GM23338 (cell line): ENCODE results near the gene LCE2C. TPM values are rescaled to one million over a fixed set of nuclear protein-coding genes. Genes with fewer than 3 reads are reported as not detected.

Experiments used
- ATAC-seq: fragments of 200-7000 bp; cut with Tn5 transposase; 3 replicates; pipeline ENCODE4 v1.9.1; 2020
- DNase-seq: peaks from one replicate; pipeline ENCODE4 v3.0.0-alpha.2; 2015; ENCODE audit warnings: low spot score
- H2AFZ ChIP-seq: fragments of 200-600 bp; sonication (generic); 2 replicates; pipeline ENCODE4 v1.8.0; 2016; ENCODE audit warnings: antibody characterized with exemption, mild to moderate bottlenecking, moderate library complexity
- H3F3A ChIP-seq: fragments of 200-600 bp; sonication (generic); replicated peaks from 2 replicates; pipeline ENCODE4 v1.8.0; 2017; ENCODE audit warnings: antibody characterized with exemption, mixed run types, low read depth
- H3K27ac ChIP-seq: fragments of 200-600 bp; sonication (generic); 2 replicates; pipeline ENCODE4 v1.6.1; 2016; ENCODE audit warnings: low read depth
- H3K27me3 ChIP-seq: fragments of 200-600 bp; sonication (generic); 2 replicates; pipeline ENCODE4 v1.8.0; 2016; ENCODE audit warnings: mild to moderate bottlenecking, mixed run types, moderate library complexity; ENCODE audit not compliant: insufficient read depth
- H3K36me3 ChIP-seq: fragments of 200-600 bp; sonication (generic); 2 replicates; pipeline ENCODE4 v1.8.0; 2016; ENCODE audit warnings: mild to moderate bottlenecking; ENCODE audit not compliant: insufficient read depth
- H3K4me1 ChIP-seq: fragments of 200-600 bp; sonication (generic); 2 replicates; pipeline ENCODE4 v1.8.0; 2016; ENCODE audit warnings: mild to moderate bottlenecking, moderate library complexity; ENCODE audit not compliant: insufficient read depth
- H3K4me2 ChIP-seq: fragments of 200-600 bp; sonication (generic); 2 replicates; pipeline ENCODE4 v1.7.1; 2017; ENCODE audit warnings: mixed run types
- H3K4me3 ChIP-seq: fragments of 200-600 bp; sonication (generic); 2 replicates; pipeline ENCODE4 v1.6.1; 2016; ENCODE audit warnings: mixed run types
- H3K79me2 ChIP-seq: fragments of 200-600 bp; sonication (generic); replicated peaks from 2 replicates; pipeline ENCODE4 v1.8.0; 2017; ENCODE audit warnings: mild to moderate bottlenecking; ENCODE audit not compliant: insufficient read depth
- H3K9me2 ChIP-seq: fragments of 200-600 bp; sonication (generic); 2 replicates; pipeline ENCODE4 v1.8.0; 2017; ENCODE audit not compliant: insufficient read depth
- H4K20me1 ChIP-seq: fragments of 200-600 bp; sonication (generic); replicated peaks from 2 replicates; pipeline ENCODE4 v1.8.0; 2017; ENCODE audit warnings: mild to moderate bottlenecking; ENCODE audit not compliant: insufficient read depth
- H3K27ac Mint-ChIP-seq: 2 replicates; pipeline ENCODE4 v1.8.0; 2020; ENCODE audit warnings: inconsistent platforms, mild to moderate bottlenecking, moderate library complexity, mixed read lengths
- H3K27me3 Mint-ChIP-seq: 3 replicates; pipeline ENCODE4 v1.8.0; 2022; ENCODE audit warnings: low read depth, mild to moderate bottlenecking, moderate library complexity, mixed read lengths, inconsistent platforms; ENCODE audit not compliant: insufficient read depth, poor library complexity
- H3K36me3 Mint-ChIP-seq: 3 replicates; pipeline ENCODE4 v1.8.0; 2021; ENCODE audit warnings: low read depth, mild to moderate bottlenecking, inconsistent platforms, moderate library complexity, mixed read lengths
- H3K4me1 Mint-ChIP-seq: 3 replicates; pipeline ENCODE4 v1.8.0; 2020; ENCODE audit warnings: mild to moderate bottlenecking, inconsistent platforms, mixed read lengths
- H3K4me3 Mint-ChIP-seq: 3 replicates; pipeline ENCODE4 v1.8.0; 2021; ENCODE audit warnings: moderate library complexity, mild to moderate bottlenecking, inconsistent platforms, mixed read lengths
- H3K9me3 Mint-ChIP-seq: 3 replicates; pipeline ENCODE4 v1.8.0; 2020; ENCODE audit warnings: moderate library complexity, mild to moderate bottlenecking, inconsistent platforms, mixed read lengths
- CREB1 ChIP-seq: fragments of 250-450 bp; sonication (Bioruptor Pico); IDR thresholded peaks from 2 replicates; pipeline ENCODE4 v1.5.0; 2020; ENCODE audit warnings: low read depth, mild to moderate bottlenecking, moderate library complexity
- ETS1 ChIP-seq: IDR thresholded peaks from 2 replicates; pipeline ENCODE4 v1.6.1; 2016; ENCODE audit warnings: antibody characterized with exemption
- EZH2 ChIP-seq: fragments of 200-600 bp; sonication (generic); IDR thresholded peaks from one replicate; pipeline ENCODE4 v1.8.0; 2017; ENCODE audit warnings: antibody characterized with exemption, mild to moderate bottlenecking, low read depth; ENCODE audit not compliant: unreplicated experiment
- EZH2phosphoT487 ChIP-seq: fragments of 200-600 bp; sonication (generic); IDR thresholded peaks from one replicate; pipeline ENCODE4 v1.8.1; 2018; ENCODE audit warnings: antibody characterized with exemption; ENCODE audit not compliant: unreplicated experiment
- JUNB ChIP-seq: IDR thresholded peaks from one replicate; pipeline ENCODE4 v1.6.1; 2016; ENCODE audit warnings: antibody characterized with exemption; ENCODE audit not compliant: unreplicated experiment
- NANOG ChIP-seq: IDR thresholded peaks from 2 replicates; pipeline ENCODE4 v1.6.1; 2016; ENCODE audit warnings: antibody characterized with exemption, borderline replicate concordance
- STAT1 ChIP-seq: IDR thresholded peaks from one replicate; pipeline ENCODE4 v1.6.1; 2016; ENCODE audit warnings: antibody characterized with exemption; ENCODE audit not compliant: unreplicated experiment
- ZNF114 ChIP-seq: fragments of 250-450 bp; sonication (Bioruptor Pico); IDR thresholded peaks from 2 replicates; pipeline ENCODE4 v1.5.0; 2020; ENCODE audit warnings: mild to moderate bottlenecking, moderate library complexity
- ZNF331 ChIP-seq: fragments of 250-450 bp; sonication (Bioruptor Pico); IDR thresholded peaks from 2 replicates; pipeline ENCODE4 v1.5.0; 2020; ENCODE audit warnings: low read depth, mild to moderate bottlenecking, moderate library complexity
- polyA plus RNA-seq: library from polyadenylated mRNA; unstranded; fragments of >200 nt; fragmentation: Nextera tagmentation; extraction: Ambion mirVana; gene quantifications from 2 replicates; pipeline ENCODE4 v1.2.1, GENCODE V29; 2016
- total RNA-seq: library from RNA; depleted of rRNA; stranded (reverse); fragments of >200 nt; shearing (Covaris generic); gene quantifications from 2 replicates; pipeline ENCODE4 v1.2.3, GENCODE V29; 2014
- TF ChIP-seq, protein P1 (sequence below): IDR thresholded peaks from one replicate; pipeline ENCODE4 v1.6.1; 2018; ENCODE audit warnings: antibody characterized with exemption; ENCODE audit not compliant: unreplicated experiment
- TF ChIP-seq, protein P2 (sequence below): fragments of 250-450 bp; sonication (Bioruptor Pico); IDR thresholded peaks from 2 replicates; pipeline ENCODE4 v1.5.0; 2020; ENCODE audit warnings: mild to moderate bottlenecking, moderate library complexity

Gene LCE2C
- total and polyA plus RNA-seq, 2 experiments from 2014 or later: not detected

- no peak for ATAC-seq
- no peak overlapping the region for H3K4me3 ChIP-seq
- H2AFZ ChIP-seq: no peak overlapping the region
- peaks cover 12% of the 10 kb centered on the region for H3K9me2 ChIP-seq
- no peak overlapping the region for H3K4me2 ChIP-seq
- H3K4me1 ChIP-seq: no peaks in the 10 kb centered on the region
- no peaks in the 10 kb centered on the region; the same call in 2 of the 3 replicates for H3K36me3 Mint-ChIP-seq
- 0 out of 2 replicates have a peak, but pooled peaks cover 4% of the 10 kb centered on the region for H3K36me3 ChIP-seq
- H3K27ac Mint-ChIP-seq: no peak overlapping the region
- no peaks in the 10 kb centered on the region for H3K27me3 ChIP-seq
- TF ChIP-seq, protein P1, sequence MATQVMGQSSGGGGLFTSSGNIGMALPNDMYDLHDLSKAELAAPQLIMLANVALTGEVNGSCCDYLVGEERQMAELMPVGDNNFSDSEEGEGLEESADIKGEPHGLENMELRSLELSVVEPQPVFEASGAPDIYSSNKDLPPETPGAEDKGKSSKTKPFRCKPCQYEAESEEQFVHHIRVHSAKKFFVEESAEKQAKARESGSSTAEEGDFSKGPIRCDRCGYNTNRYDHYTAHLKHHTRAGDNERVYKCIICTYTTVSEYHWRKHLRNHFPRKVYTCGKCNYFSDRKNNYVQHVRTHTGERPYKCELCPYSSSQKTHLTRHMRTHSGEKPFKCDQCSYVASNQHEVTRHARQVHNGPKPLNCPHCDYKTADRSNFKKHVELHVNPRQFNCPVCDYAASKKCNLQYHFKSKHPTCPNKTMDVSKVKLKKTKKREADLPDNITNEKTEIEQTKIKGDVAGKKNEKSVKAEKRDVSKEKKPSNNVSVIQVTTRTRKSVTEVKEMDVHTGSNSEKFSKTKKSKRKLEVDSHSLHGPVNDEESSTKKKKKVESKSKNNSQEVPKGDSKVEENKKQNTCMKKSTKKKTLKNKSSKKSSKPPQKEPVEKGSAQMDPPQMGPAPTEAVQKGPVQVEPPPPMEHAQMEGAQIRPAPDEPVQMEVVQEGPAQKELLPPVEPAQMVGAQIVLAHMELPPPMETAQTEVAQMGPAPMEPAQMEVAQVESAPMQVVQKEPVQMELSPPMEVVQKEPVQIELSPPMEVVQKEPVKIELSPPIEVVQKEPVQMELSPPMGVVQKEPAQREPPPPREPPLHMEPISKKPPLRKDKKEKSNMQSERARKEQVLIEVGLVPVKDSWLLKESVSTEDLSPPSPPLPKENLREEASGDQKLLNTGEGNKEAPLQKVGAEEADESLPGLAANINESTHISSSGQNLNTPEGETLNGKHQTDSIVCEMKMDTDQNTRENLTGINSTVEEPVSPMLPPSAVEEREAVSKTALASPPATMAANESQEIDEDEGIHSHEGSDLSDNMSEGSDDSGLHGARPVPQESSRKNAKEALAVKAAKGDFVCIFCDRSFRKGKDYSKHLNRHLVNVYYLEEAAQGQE: no peak
- TF ChIP-seq ZNF331 (CRISPR knock-in tag) (no peak), ZNF114 (CRISPR knock-in tag) (no peak)
- H3K9me3 Mint-ChIP-seq: peaks cover 19% of the 10 kb centered on the region
- no peak for DNase-seq
- no peaks in the 10 kb centered on the region for H3K27me3 Mint-ChIP-seq
- H3K4me3 Mint-ChIP-seq: no peak overlapping the region
- H3K27ac ChIP-seq: no peak overlapping the region
- H3F3A ChIP-seq: no peaks in the 10 kb centered on the region
- H4K20me1 ChIP-seq: no peaks in the 10 kb centered on the region
- no peaks in the 10 kb centered on the region for H3K79me2 ChIP-seq
- H3K4me1 Mint-ChIP-seq: no peaks in the 10 kb centered on the region
Measured at GRCh38 chr1:152630596-152630995, 44.5 kb upstream of the LCE2C start.

- H3K27me3 Mint-ChIP-seq: no peaks in the 10 kb centered on the region
- no peak overlapping the region for H3K27ac Mint-ChIP-seq
- no peaks in the 10 kb centered on the region for H3K79me2 ChIP-seq
- H3K4me2 ChIP-seq: no peak overlapping the region
- no peaks in the 10 kb centered on the region for H4K20me1 ChIP-seq
- H3K27me3 ChIP-seq: no peaks in the 10 kb centered on the region
- H3K36me3 ChIP-seq: no peaks in the 10 kb centered on the region
- H3K4me1 Mint-ChIP-seq: no peaks in the 10 kb centered on the region
- no peaks in the 10 kb centered on the region for H3K36me3 Mint-ChIP-seq
- 0 out of 2 replicates have a peak, but pooled peaks cover 3% of the 10 kb centered on the region for H3K9me2 ChIP-seq
- DNase-seq (no peak), ATAC-seq (no peak)
- no peaks in the 10 kb centered on the region; the same call in 2 of the 3 replicates for H3K9me3 Mint-ChIP-seq
- no peak overlapping the region for H3K27ac ChIP-seq
- no peaks in the 10 kb centered on the region for H3K4me1 ChIP-seq
- no peak overlapping the region for H3K4me3 Mint-ChIP-seq
- no peak overlapping the region for H2AFZ ChIP-seq
- no peak overlapping the region for H3K4me3 ChIP-seq
- H3F3A ChIP-seq: no peaks in the 10 kb centered on the region
- TF ChIP-seq CREB1 (no peak), ZNF331 (CRISPR knock-in tag) (no peak), NANOG (no peak), EZH2phosphoT487 (no peak), STAT1 (no peak), ETS1 (no peak), JUNB (no peak), EZH2 (no peak)
- TF ChIP-seq, protein P2, sequence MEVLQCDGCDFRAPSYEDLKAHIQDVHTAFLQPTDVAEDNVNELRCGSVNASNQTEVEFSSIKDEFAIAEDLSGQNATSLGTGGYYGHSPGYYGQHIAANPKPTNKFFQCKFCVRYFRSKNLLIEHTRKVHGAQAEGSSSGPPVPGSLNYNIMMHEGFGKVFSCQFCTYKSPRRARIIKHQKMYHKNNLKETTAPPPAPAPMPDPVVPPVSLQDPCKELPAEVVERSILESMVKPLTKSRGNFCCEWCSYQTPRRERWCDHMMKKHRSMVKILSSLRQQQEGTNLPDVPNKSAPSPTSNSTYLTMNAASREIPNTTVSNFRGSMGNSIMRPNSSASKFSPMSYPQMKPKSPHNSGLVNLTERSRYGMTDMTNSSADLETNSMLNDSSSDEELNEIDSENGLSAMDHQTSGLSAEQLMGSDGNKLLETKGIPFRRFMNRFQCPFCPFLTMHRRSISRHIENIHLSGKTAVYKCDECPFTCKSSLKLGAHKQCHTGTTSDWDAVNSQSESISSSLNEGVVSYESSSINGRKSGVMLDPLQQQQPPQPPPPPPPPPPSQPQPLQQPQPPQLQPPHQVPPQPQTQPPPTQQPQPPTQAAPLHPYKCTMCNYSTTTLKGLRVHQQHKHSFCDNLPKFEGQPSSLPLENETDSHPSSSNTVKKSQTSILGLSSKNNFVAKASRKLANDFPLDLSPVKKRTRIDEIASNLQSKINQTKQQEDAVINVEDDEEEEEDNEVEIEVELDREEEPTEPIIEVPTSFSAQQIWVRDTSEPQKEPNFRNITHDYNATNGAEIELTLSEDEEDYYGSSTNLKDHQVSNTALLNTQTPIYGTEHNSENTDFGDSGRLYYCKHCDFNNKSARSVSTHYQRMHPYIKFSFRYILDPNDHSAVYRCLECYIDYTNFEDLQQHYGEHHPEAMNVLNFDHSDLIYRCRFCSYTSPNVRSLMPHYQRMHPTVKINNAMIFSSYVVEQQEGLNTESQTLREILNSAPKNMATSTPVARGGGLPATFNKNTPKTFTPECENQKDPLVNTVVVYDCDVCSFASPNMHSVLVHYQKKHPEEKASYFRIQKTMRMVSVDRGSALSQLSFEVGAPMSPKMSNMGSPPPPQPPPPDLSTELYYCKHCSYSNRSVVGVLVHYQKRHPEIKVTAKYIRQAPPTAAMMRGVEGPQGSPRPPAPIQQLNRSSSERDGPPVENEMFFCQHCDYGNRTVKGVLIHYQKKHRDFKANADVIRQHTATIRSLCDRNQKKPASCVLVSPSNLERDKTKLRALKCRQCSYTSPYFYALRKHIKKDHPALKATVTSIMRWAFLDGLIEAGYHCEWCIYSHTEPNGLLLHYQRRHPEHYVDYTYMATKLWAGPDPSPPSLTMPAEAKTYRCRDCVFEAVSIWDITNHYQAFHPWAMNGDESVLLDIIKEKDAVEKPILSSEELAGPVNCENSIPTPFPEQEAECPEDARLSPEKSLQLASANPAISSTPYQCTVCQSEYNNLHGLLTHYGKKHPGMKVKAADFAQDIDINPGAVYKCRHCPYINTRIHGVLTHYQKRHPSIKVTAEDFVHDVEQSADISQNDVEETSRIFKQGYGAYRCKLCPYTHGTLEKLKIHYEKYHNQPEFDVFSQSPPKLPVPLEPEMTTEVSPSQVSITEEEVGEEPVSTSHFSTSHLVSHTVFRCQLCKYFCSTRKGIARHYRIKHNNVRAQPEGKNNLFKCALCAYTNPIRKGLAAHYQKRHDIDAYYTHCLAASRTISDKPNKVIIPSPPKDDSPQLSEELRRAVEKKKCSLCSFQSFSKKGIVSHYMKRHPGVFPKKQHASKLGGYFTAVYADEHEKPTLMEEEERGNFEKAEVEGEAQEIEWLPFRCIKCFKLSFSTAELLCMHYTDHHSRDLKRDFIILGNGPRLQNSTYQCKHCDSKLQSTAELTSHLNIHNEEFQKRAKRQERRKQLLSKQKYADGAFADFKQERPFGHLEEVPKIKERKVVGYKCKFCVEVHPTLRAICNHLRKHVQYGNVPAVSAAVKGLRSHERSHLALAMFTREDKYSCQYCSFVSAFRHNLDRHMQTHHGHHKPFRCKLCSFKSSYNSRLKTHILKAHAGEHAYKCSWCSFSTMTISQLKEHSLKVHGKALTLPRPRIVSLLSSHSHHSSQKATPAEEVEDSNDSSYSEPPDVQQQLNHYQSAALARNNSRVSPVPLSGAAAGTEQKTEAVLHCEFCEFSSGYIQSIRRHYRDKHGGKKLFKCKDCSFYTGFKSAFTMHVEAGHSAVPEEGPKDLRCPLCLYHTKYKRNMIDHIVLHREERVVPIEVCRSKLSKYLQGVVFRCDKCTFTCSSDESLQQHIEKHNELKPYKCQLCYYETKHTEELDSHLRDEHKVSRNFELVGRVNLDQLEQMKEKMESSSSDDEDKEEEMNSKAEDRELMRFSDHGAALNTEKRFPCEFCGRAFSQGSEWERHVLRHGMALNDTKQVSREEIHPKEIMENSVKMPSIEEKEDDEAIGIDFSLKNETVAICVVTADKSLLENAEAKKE: no peak
Measured at GRCh38 chr1:152640351-152640750, 34.7 kb upstream of the LCE2C start.
